ENCODE measurements around the gene TNK1. TPM values are rescaled to one million over a fixed set of nuclear protein-coding genes. Genes with fewer than 3 reads are reported as not detected.

The TNK1 gene
- total and polyA plus RNA-seq, 2 donors (not counting 3 experiments of a cell fraction or from before 2014, with no cell fraction given): 0.22 to 0.58 TPM

GRCh38 chr17:7347630-7348477 lies 33.0 kb upstream of the TNK1 start:
- POLR2A ChIA-PET: no interaction called here
- no peaks in the 10 kb centered on the region for H4K20me1 ChIP-seq (replicated peaks; ENCODE audit: control insufficient read depth, extremely low read depth, insufficient read depth, low read length)
- no peaks in the 10 kb centered on the region for H3K36me3 ChIP-seq (ENCODE audit: control insufficient read depth in 2 of 2, extremely low read depth in 1 of 2, insufficient read depth in 2 of 2, low read length in 2 of 2)
- no peaks in the 10 kb centered on the region for H3K9me3 ChIP-seq (replicated peaks; ENCODE audit: control insufficient read depth, insufficient read depth, low read length)
- H3K27ac ChIP-seq (ENCODE audit: insufficient read depth, low read depth, low read length): no peak overlapping the region
- no peak overlapping the region for H3K4me2 ChIP-seq (ENCODE audit: insufficient read depth, low read length)
- H3K9ac ChIP-seq (replicated peaks; ENCODE audit: extremely low read depth, insufficient read depth, low read length): no peak overlapping the region
- no peaks in the 10 kb centered on the region for H3K9me1 ChIP-seq (replicated peaks; ENCODE audit: control insufficient read depth, extremely low read depth, insufficient read depth, low read length)
- FAIRE-seq (no peak), DNase-seq (ENCODE audit: low read depth, low spot score) (no peak)
- TF ChIP-seq FOS (IDR thresholded peaks at IDR 0.05; ENCODE audit: borderline replicate concordance, insufficient read depth, low read length): no peak
- TF ChIP-seq CTCF (IDR thresholded peaks at IDR 0.05; ENCODE audit: extremely low read depth in 1 of 2, insufficient read depth in 1 of 2, low read depth in 1 of 2, low read length in 2 of 2): no peak
- no peak for TF ChIP-seq MAX (IDR thresholded peaks at IDR 0.05; ENCODE audit: insufficient read depth, insufficient read length)
- TF ChIP-seq POLR2A (IDR thresholded peaks at IDR 0.05; ENCODE audit: low read depth, low read length): no peak
- TF ChIP-seq EZH2 (IDR thresholded peaks at IDR 0.05; ENCODE audit: borderline replicate concordance, low read depth, low read length, severe bottlenecking): no peak
- no peak overlapping the region for H2AFZ ChIP-seq (ENCODE audit: low read depth, low read length)
- CTCF ChIA-PET: interaction anchor here (0.6 to 1.4 kb wide), 4 partner anchors 18 to 56 kb away, joined by 3 to 6 read pairs (median 3); partner anchors contain the start of gene TMEM256
- dilution Hi-C loops (cut with MboI; ENCODE audit: extremely low pct_ligation_motif_present, low sequenced_read_pairs): no loop called here
- H3K4me3 ChIP-seq (replicated peaks in 1 of 3; ENCODE audit: insufficient read depth in 1 of 3, low read depth in 1 of 3, low read length in 3 of 3): no peak overlapping the region
- no TSS peak for BruUV-seq (replicated peaks)
- no peaks in the 10 kb centered on the region for H3K27me3 ChIP-seq (ENCODE audit: control insufficient read depth in 2 of 2, insufficient read depth in 2 of 2, low read length in 2 of 2)
- H3K79me2 ChIP-seq (ENCODE audit: control insufficient read depth, insufficient read depth, low read length): no peaks in the 10 kb centered on the region
- intact Hi-C loops (cut with micrococcal nuclease): loop anchor here (2.0 kb wide), 1 partner anchor 303 kb away; the partner anchor contains the start of gene SLC16A11
- H3K4me1 ChIP-seq (ENCODE audit: control insufficient read depth, extremely low read depth, insufficient read depth, low read length): peaks cover 17% of the 10 kb centered on the region
